HG02885 (cell line): ENCODE measurements around the gene MPI.
"Not testable (repeated sequence)": the region's sequence is repeated elsewhere in the genome, so short reads cannot be mapped to it uniquely, and the experiment has no call there.

Experiments used
- ATAC-seq: cut with Tn5 transposase; IDR thresholded peaks from one replicate; pipeline ENCODE4 v1.9.1; 2021; ENCODE audit warnings: mild to moderate bottlenecking; ENCODE audit not compliant: unreplicated experiment, poor library complexity

The MPI gene

DNA sequence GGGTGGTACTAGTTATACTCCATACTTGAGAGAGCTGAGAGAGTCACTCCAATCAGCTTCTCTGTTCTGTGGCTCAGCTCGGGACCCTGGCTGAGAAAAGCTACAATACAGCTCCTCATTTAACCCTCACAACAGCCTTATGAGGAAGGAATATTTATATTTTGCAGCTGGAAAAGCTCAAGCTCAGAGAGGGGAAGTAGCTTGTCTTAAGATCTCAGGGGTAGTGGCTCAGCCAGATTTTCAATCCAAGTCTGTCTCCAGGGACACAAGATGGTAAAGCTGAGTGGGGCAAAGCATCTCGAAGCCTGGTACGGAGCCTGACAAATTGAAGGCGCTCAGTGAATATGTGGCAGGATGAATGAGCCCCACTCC lies 31.5 kb upstream of the MPI start:
- ATAC-seq, result no peak

DNA sequence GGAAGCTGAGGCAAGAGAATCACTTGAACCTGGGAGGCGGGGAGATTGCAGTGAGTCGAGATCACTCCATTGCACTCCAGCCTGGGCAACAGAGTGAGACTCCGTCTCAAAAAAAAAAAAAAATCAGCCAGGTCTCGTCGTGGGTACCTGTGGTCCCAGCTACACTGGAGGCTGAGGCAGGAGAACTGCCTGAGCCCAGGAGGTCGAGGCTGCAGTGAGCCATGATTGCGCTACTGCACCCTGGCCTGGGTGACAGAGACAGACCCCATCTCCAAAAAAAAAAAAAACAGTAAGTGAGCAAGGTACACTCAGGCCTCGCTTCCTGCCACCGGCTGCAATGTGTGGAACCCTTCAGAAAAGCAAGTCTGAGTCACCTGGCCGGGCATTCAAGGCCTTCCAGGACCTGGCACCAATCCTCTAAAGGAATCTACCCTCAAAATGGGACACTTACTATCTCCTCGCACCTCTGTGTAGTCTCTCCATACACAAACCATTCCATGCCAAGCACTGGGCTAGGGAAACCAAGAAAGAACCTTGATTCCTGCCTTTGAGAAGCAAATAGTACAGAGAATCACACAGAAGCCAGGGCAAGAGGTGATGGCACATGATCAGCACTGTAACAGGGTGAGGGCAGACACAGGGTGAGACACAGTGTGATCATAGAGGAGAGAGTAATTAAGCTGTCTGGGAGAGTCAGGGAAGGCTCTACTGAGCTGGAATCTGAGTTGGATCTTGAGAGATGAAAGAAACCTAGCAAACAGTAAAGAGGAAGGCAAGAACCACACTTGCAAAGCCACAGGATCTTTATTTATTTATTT lies 26.4 kb upstream of the MPI start:
- ATAC-seq, result no peak

DNA sequence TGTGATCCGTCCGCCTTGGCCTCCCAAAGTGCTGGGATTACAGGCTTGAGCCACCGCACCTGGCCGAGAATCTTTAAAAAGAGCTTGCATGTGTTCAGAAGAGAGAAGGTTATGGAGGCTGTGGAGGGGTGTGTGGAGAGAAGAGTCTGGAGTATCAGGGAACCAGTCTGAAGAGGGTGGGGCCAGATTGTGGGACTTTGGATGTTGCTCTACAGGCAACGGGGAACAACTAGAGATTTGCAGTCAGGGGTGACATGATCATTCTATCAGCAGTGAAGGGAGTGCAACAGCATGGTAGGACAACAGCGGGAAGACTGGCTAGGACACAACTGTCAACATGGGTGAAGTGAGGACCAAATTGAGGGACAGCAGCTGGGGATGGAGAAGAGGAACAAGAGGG lies 25.5 kb upstream of the MPI start:
- ATAC-seq, result no peak

DNA sequence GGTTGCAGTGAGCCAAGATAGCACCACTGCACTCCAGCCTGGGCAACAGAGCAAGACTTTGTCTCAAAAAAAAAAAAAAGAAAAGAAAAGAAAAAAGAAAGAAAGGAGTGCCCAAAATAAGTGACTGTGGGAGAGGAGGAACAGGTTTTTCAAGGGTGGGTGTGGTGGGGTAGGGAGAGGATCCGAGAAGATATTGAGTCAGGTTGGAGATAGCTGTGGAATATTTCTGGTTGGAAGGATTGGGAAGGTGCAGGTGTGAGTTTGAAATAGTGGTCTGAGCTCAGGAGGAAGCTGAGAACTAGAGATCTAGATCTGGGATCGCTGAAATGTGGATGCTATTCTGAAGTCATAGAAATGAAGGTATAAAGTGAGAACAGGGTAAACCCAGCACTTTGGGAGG lies 24.5 kb upstream of the MPI start:
- ATAC-seq, result no peak

DNA sequence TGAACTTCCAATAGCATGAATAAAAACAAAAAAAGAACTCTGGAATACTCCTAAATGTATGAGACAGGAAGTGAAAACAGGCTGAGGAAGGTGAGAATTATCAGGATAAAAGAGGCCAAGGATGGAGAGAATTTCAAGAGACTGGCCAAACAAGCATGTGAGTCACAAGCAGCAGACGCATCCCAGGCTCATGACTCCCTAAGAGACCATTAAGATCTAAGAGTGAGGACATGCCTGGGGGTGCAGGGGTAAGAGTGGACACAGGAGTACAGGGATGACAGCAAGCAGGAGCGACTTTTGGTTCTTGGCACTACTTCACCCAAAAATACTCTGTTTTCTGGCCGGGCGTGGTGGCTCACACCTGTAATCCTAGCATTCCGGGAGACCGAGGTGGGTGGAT lies 23.8 kb upstream of the MPI start:
- ATAC-seq, result no peak

DNA sequence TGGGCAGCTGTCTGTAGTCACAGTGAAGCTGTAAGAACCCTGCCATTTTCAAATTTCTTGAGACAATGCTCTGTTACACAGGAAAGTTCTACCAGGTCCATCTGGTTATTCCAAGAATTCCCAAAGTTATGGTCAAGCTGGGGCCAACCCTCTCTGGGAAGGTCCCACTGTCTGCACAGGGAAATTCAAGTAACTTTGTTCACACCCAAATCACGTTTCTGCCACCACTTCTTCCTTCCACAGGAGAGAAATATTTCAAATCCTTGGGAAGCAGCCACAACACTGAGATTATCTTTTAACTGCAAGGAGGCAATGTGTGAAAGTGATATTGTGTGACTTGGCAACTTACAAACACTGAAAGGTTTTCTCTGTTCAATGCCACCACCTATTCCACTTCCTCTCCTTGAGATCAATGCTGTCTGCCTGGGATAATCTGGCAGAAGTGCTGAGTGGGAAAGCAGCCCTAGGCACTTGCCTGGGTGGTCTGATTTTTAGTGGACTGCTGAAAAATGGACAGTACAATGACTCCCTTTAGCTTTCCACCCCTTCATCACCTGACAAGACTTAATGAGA lies 22.3 kb upstream of the MPI start:
- no peak for ATAC-seq

DNA sequence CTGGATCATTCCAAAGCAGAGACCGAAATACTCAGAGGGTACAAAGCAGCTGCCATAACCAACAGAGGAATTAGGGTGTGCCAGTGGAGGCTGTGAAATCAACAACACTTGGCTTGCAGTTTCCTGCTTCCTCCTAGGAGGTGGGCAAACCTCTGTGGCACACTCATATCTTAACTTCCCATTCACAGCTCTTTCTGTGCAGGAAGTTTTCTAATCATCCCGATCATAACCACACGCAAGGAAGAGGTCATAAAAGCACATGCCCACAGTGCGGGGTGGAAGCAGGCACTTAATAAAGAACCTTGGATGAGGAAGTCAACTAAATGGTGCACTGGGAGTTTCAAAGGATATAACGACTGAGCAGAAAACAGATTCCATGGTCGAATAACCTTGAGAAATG lies 21.8 kb upstream of the MPI start:
- ATAC-seq, result no peak

DNA sequence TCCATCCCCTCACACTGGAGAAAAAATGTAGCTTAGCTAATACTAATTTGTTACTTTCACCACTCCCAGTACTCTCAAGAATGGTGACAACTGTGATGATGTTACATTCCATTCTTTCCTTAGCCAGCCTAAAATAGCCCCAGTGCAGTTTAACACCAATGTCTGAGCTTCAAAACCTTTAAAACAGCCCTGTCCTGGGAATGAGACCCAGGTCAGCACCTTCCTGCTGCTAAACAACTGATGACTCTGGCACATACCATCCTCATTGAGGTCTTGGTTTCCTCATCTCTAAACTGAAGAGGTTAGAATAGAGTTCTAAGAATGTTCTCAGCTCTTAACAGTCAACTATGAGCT lies 20.5 kb upstream of the MPI start:
- peak; percentile 1 for ATAC-seq

DNA sequence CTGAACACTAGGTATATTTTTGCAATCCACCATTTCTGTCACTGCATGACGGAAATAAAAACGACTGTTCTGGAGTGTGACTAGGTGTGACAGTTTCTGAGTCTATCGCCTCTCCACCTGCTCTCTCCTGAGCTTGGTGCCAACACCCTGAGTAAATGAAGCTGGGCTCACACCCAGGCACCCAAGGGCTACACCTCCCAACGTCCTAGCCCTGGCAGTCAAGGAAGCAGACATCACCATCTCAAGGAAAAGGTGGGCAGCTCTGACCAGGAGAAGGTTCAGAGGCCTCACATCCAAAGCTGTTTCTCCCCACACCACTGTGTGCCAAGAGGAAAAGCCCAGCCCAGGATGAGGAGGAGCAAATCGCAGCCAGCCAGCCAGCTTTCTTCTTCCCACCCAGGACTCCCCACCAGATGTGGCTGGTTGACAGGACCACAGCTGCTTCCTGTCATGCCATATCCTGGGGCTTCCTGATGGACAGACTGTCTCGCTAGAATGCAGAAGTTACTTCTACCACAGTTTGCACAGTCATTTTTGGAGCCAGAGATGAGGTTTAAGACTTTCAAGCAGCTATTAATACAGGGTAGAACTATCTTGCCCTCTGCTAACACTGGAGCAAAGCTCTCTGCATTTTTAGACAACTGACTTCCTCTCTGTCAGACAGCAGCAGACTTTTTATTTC lies 20.0 kb upstream of the MPI start:
- ATAC-seq, result peak; percentile 56

DNA sequence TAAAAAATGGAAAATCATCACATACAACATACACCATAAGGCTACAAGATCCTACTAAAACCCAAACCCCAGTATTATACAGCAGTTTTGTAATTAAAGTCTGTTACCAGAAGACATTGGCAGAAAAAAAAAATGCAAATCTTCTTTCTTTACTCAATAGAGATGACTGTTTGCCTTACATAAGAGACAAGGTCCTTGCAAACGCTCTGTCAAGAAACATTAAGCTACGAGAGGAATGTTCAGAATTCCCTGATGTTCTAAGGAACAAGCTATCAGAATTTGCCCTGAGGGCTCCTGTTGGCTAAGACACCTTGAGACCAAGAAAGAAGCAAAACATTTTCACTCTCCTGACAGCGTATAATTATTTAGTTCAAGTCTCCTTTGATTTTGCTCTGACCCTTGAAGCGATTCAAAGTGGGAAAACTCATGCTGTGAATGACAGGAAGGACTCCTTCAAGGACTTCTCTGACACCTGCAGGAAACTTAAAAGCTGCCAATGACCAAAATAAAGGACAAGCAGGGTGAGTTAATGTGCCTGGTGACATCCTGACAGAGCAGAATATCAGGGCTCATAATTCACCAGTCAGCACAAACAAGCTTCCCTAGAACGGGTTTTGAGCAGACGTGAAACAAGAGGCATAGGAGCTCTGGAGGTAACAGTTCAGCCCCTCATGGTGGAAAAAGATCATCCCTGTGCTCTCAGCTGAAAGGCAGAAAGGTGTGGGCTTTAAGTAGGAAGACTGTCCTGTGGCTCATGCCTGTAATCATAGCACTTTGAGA lies 19.2 kb upstream of the MPI start:
- peak; percentile 4 for ATAC-seq

DNA sequence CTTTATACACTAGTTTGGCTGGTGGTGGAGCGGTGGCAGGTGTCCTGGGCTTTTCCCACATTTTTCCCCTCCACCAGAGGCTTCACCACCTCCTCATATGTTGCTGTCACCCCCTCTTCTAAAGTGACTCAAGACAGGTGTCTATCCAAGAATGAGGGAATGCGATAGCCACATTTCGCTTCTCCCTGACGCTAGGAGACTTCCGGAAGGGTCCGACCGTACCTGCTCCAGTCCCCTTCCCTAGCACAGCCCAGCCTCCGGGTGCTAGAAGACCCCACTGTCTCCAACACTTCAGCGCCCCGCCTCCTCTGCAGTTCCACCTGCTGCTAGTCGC lies 17.2 kb upstream of the MPI start:
- ATAC-seq, result no peak

DNA sequence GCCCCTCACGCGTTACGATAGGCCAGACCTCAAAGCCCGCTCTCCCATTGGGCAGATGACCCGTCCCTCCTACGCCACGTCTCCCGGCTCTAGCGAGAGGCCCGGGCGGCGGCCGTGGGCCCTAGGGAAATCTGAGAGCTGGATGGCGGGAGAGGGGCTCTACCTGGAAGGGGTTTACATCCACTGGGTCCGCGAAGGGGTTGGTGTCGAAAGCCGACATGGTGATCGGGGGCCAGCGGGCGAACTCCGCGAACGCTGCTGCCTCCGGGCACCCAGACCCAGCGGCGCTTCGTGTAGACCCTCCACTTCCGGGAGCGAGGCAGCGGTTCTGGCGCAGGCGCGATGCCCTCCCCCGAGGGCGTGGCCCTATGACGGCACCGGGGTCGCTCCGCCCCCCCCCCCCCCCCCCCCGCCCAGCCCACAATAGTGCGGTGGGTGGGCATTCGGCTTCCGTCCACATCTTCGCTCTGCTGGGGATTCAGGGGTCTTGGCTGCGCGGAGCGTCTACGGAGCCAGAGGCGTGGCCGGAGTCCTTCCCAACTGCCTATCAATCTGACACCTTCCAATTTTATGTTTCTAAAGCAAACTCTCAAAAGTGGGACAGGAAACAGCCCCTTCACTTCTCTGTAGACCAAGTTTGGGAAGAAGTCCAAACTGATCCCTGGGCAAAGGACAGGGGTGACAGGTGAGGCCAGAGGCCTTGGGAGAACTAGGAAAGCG lies 16.6 kb upstream of the MPI start, which contains the start of gene SCAMP2:
Gene SCAMP2 (minus strand): TSS at position 330 of the 720 bp plus-strand sequence. CDS start 110 bp downstream, at position 220.
- ATAC-seq, result peak; percentile 80

DNA sequence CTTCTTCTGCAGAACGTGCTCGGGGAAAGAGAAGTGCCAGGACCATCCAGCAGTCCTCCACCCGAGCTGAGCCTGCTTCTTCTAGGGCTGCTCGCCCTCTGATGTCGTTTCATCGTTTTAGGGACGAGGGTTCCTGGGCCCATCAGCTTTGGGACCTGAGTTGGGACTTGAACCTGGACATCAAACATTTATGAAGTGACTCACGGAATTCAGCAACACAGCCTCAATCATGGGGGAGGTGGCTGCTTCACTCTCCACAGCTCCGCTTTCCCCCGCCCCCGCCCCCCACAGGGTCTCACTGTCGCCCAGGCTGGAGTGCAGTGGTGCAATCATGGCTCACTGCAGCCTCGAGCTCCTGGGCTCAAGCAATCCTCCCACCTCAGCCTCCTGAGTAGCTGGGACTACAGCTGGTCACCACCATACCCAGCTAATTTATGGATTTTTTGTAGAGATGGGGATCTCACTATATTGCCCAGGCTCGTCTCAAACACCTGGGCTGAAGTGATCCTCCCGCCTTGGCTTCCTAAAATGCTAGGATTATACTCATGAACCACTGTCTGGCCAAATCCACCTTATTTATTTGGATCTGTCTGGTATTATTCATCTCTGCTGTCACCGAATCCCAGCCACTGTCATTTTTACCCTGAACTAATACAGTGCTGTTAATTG lies 16.0 kb upstream of the MPI start:
- no peak for ATAC-seq

DNA sequence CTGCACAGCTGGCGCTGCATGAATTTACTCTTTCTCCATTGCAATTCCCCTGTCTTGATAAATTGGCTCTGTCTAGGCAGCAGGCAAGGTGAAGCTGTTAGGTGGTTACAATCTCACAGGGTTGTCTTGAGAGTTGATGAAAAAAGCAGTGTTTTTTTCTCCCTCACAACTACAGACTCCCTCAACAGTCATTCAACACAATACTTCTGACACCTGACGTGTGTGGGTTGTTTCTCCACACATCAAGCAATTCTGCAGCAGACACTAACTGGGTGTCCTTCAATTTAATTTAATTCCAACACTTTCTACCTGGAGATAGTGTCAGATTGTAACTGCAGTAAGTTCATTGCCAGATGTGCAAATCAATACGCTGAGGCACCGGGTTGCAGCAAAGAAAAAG lies 11.6 kb upstream of the MPI start:
- no peak for ATAC-seq

DNA sequence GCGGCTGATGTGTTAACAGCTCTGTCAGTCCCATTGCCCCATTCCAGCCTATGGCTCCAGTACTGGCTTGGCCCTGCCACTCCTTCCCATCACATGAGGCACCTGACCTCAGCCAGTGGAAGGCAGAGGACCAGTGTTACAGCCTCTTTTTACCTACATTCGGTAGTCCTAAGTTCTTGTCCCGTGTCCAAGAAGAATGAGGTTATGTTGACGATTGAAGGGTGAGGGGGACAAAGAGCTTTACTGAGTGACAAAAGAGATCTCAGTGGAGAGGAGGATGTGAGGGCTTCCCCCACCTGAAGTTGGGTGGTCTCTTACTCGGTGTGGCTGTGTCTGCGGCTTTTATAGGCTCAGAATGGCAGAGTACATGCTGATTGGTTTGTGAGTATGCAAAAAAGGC lies 7.3 kb upstream of the MPI start:
- ATAC-seq, result no peak

DNA sequence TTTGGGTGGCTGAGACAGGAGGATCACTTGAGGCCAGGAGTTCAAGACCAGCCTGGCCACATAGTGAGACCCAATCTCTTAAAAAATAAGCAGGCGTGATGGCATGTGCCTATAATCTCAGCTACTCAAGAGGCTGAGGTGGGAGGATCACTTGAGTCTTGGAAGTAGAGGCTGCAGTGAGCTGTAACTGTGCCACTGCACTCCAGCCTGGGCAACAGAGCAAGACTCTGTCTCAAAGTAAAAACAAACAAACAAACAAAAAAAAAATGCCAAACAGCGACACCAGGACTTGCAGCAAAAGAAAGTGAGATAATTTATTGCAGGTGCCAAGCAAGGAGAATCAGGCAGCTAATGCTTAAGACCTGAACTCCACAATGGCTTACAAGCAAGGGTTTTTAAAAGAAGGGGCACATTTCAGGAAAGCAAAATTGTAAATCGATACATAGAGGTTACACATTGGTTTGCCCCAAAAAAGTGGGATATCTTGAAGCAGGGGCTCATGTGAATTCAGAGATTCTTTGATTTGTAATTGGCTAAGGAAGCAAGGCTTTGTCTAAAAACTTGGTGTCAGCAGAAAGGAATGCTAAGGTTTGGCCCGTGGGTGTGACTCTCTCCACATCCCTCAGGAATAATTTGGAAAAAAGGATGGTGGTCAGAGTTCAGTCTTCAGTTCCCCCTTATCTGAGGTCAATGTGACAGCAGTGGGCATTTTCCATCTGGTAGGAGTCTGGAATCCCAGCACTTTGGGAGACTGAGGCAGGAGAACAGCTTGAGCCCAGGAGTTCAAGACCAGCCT lies 5.2 kb upstream of the MPI start:
- no peak for ATAC-seq

DNA sequence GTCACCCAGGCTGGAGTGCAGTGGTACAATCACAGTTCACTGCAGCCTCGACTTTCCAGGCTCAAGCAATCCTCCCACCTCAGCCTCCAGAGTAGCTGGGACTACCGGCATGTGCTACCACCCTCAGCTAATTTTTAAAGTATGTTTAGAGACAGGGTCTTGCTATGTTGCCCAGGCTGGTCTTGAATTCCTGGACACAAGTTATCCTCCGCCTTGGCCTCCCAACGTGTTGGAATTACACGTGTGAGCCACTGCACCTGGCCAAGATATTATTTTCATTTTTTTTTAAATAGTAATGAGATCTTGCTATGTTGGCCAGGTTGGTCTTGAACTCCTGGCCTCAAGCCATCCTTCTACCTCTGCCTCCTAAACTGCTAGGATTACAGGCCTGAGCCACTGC lies 4.4 kb upstream of the MPI start:
- ATAC-seq, result no peak

DNA sequence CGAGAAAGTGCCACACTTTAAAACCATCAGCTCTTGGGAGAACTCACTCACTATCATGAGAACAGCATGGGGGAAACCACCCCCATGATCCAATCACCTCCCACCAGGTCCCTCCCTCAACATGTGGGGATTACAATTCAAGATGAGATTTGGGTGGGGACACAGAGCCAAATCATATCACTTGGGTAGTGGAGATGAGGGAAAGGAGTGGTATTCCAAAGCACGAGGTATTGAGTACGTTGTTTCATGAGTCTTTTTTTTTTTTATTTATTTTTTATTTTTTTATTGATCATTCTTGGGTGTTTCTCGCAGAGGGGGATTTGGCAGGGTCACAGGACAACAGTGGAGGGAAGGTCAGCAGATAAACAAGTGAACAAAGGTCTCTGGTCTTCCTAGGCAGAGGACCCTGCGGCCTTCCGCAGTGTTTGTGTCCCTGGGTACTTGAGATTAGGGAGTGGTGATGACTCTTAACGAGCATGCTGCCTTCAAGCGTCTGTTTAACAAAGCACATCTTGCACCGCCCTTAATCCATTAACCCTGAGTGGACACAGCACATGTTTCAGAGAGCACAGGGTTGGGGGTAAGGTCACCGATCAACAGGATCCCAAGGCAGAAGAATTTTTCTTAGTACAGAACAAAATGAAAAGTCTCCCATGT lies 2.2 kb upstream of the MPI start:
- not testable (repeated sequence) for ATAC-seq

DNA sequence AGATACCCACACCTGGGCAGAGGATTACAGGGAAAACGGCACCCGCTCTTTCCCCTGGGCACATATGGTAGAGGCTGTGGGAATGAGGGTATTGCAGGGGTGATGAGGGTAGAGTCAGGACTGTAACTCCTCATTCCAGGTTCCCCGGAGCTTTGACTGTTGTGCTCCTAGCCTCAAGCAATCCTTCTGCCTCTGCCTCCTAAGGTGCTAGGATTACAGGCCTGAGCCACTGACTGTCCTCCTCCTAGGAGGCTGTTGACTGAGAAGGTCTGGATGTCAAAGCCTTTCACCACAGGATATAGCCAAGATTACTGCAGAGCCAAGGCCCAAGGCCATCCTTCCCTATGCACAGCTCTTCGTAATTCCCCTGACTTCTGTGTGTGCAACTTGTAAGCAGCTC lies 1.1 kb upstream of the MPI start:
- no peak for ATAC-seq
